SIG-M5 treated with dmso at 0.1 percent for 504 hours (cell line): Measurements from ENCODE around the gene MCOLN1.
A peak's percentile ranks its signal among the peaks of the same experiment; 100 is the strongest.
"Not testable (repeated sequence)": the region's sequence is repeated elsewhere in the genome, so short reads cannot be mapped to it uniquely, and the experiment has no call there.

Source experiments
- DNase-seq: peaks from one replicate; lab custom pipeline; 2025; ENCODE audit not compliant: unreplicated experiment; lab: John Stamatoyannopoulos, UW

The MCOLN1 gene

GRCh38 chr19:7565332-7565731, 42.9 kb downstream of the MCOLN1 start:
- DNase-seq: no peak

DNA sequence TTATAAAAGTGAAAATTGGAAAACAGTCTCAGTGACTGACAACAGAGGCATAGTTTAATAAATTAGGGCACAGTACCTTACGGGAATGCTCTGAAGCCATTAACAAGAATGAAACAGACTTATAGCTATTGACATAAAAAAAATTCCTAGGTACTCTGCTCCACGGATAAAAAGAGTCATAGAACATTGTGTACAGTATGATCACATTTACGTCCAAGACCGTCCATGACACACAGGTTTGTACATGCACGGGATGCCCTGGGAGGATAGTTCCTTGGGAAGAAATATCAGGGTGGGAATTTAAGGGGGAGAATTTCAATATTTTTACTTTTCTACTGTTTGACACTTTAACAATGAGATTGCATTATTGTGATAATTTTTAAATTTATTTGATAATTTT, 48.3 kb downstream of the MCOLN1 start:
- no peak for DNase-seq

DNA sequence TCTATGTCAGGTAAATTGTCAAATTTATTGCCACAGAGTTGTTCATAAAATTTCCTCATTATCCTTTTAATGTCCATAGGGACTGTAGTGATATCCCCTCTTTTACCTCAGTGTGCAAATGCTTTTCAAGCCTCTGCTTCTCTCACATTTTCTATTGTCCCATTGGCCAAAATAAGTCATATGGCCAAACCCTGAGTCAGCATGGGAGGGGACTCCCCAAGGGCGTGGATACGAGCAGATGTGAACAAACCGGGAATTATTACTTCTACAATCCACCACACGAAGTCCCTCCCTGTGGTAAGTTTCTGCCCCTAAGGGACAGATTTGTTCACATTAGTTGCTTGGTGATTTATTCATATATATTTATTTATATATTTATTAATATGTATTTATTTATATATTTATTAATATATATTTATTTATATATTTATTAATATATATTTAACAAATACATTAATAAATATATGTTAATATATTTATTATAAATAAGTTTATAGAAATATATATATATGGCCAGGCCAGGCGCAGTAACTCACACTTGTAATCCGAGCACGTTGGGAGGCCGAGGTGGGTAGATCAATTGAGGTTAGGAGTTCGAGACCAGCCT, 53.1 kb downstream of the MCOLN1 start:
- peak; percentile 50 for DNase-seq

- DNase-seq: not testable (repeated sequence)
These were observed 55.0 kb downstream of the MCOLN1 start for GRCh38 chr19:7577422-7577821.

- DNase-seq: no peak
These were observed 55.7 kb downstream of the MCOLN1 start for GRCh38 chr19:7578127-7578526.

- no peak for DNase-seq
These were observed 56.8 kb downstream of the MCOLN1 start for GRCh38 chr19:7579182-7579581.

DNA sequence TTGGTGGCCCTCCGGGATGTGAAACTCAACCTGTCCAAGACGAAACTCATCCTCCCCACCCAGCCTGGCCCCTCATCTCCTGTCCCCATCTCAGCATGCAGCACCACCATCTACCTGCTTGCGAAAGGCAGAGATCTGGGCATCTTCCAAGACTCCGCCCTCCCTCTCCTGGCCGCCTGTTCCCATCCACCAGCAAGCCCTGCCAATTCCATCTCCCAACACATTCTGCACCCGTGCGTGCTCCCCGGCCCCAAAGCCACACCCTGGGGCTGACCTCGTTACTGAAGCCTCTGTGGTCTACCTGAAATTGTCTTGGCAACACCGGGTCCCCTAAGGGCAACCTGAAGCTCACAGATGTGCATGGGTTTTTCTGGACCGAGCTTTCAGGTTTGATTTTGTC, 60.0 kb downstream of the MCOLN1 start:
- DNase-seq: no peak
